ENCODE measurements around the gene PATZ1. TPM values are rescaled to one million over a fixed set of nuclear protein-coding genes. Genes with fewer than 3 reads are reported as not detected.
A peak's percentile ranks its signal among the peaks of the same experiment; 100 is the strongest.
"Not testable (repeated sequence)": the region's sequence is repeated elsewhere in the genome, so short reads cannot be mapped to it uniquely, and the experiment has no call there.

The PATZ1 gene
- total and polyA plus RNA-seq, 12 donors: 9.2 to 34.8 (median 25.1) TPM

- TF ChIP-seq CTCF (IDR thresholded peaks at IDR 0.05): no peak
- no peak for TF ChIP-seq POLR2A (IDR thresholded peaks at IDR 0.05)
- no peaks in the 10 kb centered on the region for H3K27me3 ChIP-seq
- no peak overlapping the region for H3K27ac ChIP-seq
- peaks cover 12 to 19% of the 10 kb centered on the region in 2 donors for H3K4me1 ChIP-seq (replicated peaks in 1 of 2)
- DNase-seq: no peak
- H3K36me3 ChIP-seq (replicated peaks in 1 of 2): no peaks in the 10 kb centered on the region
- H3K4me3 ChIP-seq: no peak overlapping the region
- no peaks in the 10 kb centered on the region for H3K9me3 ChIP-seq (replicated peaks in 1 of 3)
- intact Hi-C loops (cut with DNase I): loop anchor here (5.0 kb wide), 2 partner anchors 47 to 57 kb away; partner anchors contain the start of gene DRG1 (in 1 of the 2)
Measured at GRCh38 chr22:31349960-31350359, 3.8 kb upstream of the PATZ1 start.

GRCh38 chr22:31348766-31349165, 2.6 kb upstream of the PATZ1 start:
- DNase-seq: no peak
- H3K36me3 ChIP-seq (replicated peaks in 1 of 2): no peaks in the 10 kb centered on the region
- 81 to 88% (median 85%) methylated on average over 3 to 6 of the region's 6 CpGs for WGBS, 4 donors
- no peaks in the 10 kb centered on the region for H3K27me3 ChIP-seq
- peaks cover 24 to 30% of the 10 kb centered on the region in 2 donors for H3K4me1 ChIP-seq (replicated peaks in 1 of 2)
- no peak overlapping the region for H3K27ac ChIP-seq
- no peak overlapping the region for H3K4me3 ChIP-seq
- TF ChIP-seq CTCF (IDR thresholded peaks at IDR 0.05) (no peak), POLR2A (IDR thresholded peaks at IDR 0.05) (no peak)
- intact Hi-C loops (cut with DNase I): loop anchor here (5.0 kb wide), 2 partner anchors 49 to 59 kb away; partner anchors contain the start of gene DRG1 (in 1 of the 2)
- no peaks in the 10 kb centered on the region for H3K9me3 ChIP-seq (replicated peaks in 1 of 3)

DNA sequence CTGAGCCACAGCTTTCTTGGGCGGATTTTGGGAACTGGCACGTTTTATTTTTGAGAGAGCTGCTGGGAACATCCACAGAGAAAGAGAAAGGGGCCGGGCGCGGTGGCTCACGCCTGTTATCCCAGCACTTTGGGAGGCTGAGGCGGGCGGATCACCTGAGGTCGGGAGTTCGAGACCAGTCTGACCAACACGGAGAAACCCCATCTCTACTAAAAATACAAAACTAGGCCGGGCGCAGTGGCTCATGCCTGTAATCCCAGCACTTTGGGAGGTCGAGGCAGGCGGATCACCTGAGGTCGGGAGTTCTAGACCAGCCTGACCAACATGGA, 1.8 kb upstream of the PATZ1 start:
- Histone ChIP-seq H3K27ac (peak overlapping the region in 4 of 5 donors; percentile 80 to 99 (median 88)), H3K4me3 (peak overlapping the region in 1 of 4 donors; percentile 89), H3K4me1 (replicated peaks in 1 of 2) (peaks cover 32% of the 10 kb centered on the region in 2 donors)
- H3K27me3 ChIP-seq; DNase-seq; H3K9me3 ChIP-seq (replicated peaks in 1 of 3); H3K36me3 ChIP-seq (replicated peaks in 1 of 2): not testable (repeated sequence)
- intact Hi-C loops (cut with DNase I): loop anchor here (5.0 kb wide), 2 partner anchors 49 to 59 kb away; partner anchors contain the start of gene DRG1 (in 1 of the 2)
- 70 to 79% (median 75%) methylated on average over 15 to 16 of the region's 16 CpGs for WGBS, 4 donors

DNA sequence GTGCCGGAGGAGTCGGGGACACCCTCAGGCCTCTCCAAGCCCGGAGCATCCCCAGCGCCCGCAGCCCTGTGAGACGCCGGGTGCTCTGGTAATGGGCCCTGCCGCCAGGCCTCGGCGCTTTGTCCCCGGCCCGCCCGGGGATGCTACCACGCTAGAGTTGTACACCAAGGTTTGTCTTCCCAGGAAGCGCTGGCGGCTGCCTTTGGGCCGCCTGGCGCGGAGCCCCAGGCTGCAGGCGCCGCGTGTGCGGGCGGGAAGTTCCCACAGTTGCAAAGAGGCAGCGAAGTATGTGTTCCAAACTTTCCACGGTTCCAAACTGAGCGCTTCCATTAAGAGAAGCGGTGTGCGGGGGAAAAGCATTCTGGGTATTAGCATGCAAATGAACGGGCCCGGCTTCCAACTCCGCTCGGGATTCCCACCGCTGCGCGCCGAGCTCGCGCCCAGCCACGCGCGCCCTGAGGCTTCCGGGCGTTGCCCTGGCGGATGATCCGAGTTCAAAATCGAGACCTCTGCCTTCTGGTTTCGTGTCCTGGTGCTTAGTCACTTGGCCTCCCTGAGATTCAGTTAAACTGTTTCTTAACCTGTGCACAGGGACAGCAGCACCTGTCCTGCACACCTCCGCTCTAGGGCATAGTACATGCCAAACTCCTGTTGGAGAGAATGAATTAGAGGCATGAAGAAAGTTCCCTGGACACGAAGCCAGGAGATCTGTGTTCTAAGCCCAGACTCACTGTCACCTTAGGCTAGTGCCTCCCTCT, 1.3 kb upstream of the PATZ1 start:
- DNase-seq: peak; percentile 60 to 83 (median 76)
- TF ChIP-seq POLR2A (IDR thresholded peaks at IDR 0.05) (peak in 1 of 2 donors; percentile 45), CTCF (IDR thresholded peaks at IDR 0.05) (no peak)
- no peaks in the 10 kb centered on the region for H3K36me3 ChIP-seq (replicated peaks in 1 of 2)
- WGBS, 4 donors: 0 to 1% (median 1%) methylated on average over 22 to 50 of the region's 50 CpGs
- peaks cover 32 to 36% of the 10 kb centered on the region in 2 donors for H3K4me1 ChIP-seq (replicated peaks in 1 of 2)
- H3K27ac ChIP-seq: peak overlapping the region; percentile 43 to 99 (median 88)
- H3K27me3 ChIP-seq: no peaks in the 10 kb centered on the region
- intact Hi-C loops (cut with DNase I): loop anchor here (5.0 kb wide), 2 partner anchors 50 to 60 kb away; partner anchors contain the start of gene DRG1 (in 1 of the 2)
- H3K9me3 ChIP-seq (replicated peaks in 1 of 3): no peaks in the 10 kb centered on the region
- H3K4me3 ChIP-seq: peak overlapping the region in 3 of 4 donors; percentile 5 to 89 (median 78)
